Esophagus squamous epithelium (tissue), 5 donors: Measurements from ENCODE around the gene ZAR1. TPM values are rescaled to one million over a fixed set of nuclear protein-coding genes. Genes with fewer than 3 reads are reported as not detected.

Source experiments
- DNase-seq: peaks from one replicate; lab custom pipeline; 2025; lab: John Stamatoyannopoulos, UW
- H3K27ac ChIP-seq, 4 donors: fragments of 200-600 bp; sonication (generic); one replicate each; pipeline ENCODE4 v1.5.1; 2016 to 2019; ENCODE audit warnings: mild to moderate bottlenecking in 1 of 4
- H3K27me3 ChIP-seq, 4 donors: fragments of 200-600 bp; sonication (generic); 1 replicate in 3 of 4; 2 replicates in 1 of 4; pipeline versions ENCODE4 v1.5.1 to v1.6.0; 2017 to 2021; ENCODE audit warnings: antibody characterized with exemption in 1 of 4
- H3K36me3 ChIP-seq, 3 donors: fragments of 200-600 bp; sonication (generic); one replicate each; pipeline ENCODE4 v1.5.1; 2016 to 2019
- H3K4me1 ChIP-seq, 3 donors: fragments of 200-600 bp; sonication (generic); one replicate each; pipeline ENCODE4 v1.5.1; 2017 to 2019
- H3K4me3 ChIP-seq, 4 donors: fragments of 200-600 bp; sonication (generic); 1 replicate in 3 of 4; 2 replicates in 1 of 4; pipeline ENCODE4 v1.5.1; 2016 to 2019; ENCODE audit warnings: mild to moderate bottlenecking in 2 of 4, moderate library complexity in 1 of 4
- H3K9me3 ChIP-seq, 3 donors: fragments of 200-600 bp; sonication (generic); one replicate each; pipeline ENCODE4 v1.5.1; 2016 to 2019
- CTCF ChIP-seq, 6 experiments: fragments of 450-650 bp in 4 of 6; fragments of 200-600 bp in 2 of 6; sonication (generic) in 2 of 6; IDR thresholded peaks; one replicate each; pipeline ENCODE4 v1.5.1; 2016 to 2019; ENCODE audit warnings: antibody characterized with exemption in 6 of 6, mild to moderate bottlenecking in 4 of 6, moderate library complexity in 4 of 6
- POLR2A ChIP-seq, 4 donors: fragments of 450-650 bp; IDR thresholded peaks; one replicate each; pipeline ENCODE4 v1.6.1; 2017; ENCODE audit warnings: antibody characterized with exemption in 4 of 4, mild to moderate bottlenecking in 4 of 4, moderate library complexity in 3 of 4
- WGBS, 2 donors: methylation state at CpG; one replicate each; pipeline ENCODE4 v1.1.5; 2018; 5-methylcytosine and 5-hydroxymethylcytosine counted together
- intact Hi-C: fragments of 100-400 bp; cut with DNase I; formaldehyde crosslinking; loops from one replicate; pipeline ENCODE4 v1.15.0; 2022
- total RNA-seq, 4 donors: library from RNA; depleted of rRNA; stranded (reverse); fragments of >200 nt; gene quantifications; one replicate each; pipeline ENCODE4 v1.1.0, GENCODE V29; 2016
- donor health status: DM: yes; HTN: yes; CAD: no.

The ZAR1 gene
- total RNA-seq, 4 donors from 2014 or later: not detected

GRCh38 chr4:48493452-48494100, 3.5 kb downstream of the ZAR1 start:
- Histone ChIP-seq H3K27me3 (peaks cover 0 to 40% (median 4%) of the 10 kb centered on the region in 4 donors), H3K4me3 (no peak overlapping the region), H3K36me3 (peaks cover 0 to 8% (median 0%) of the 10 kb centered on the region in 3 donors), H3K4me1 (peaks cover 0 to 17% (median 12%) of the 10 kb centered on the region in 3 donors), H3K9me3 (no peaks in the 10 kb centered on the region), H3K27ac (no peak overlapping the region)
- intact Hi-C loops: no loop called here
- DNase-seq: no peak
- WGBS, 2 donors: 73 to 74% methylated on average over 4 of the region's 4 CpGs
- TF ChIP-seq POLR2A (IDR thresholded peaks at IDR 0.05): no peak
- no peak for TF ChIP-seq CTCF (IDR thresholded peaks at IDR 0.05)

GRCh38 chr4:48495941-48496340, 5.9 kb downstream of the ZAR1 start:
- DNase-seq: no peak
- Histone ChIP-seq H3K27me3 (peaks cover 0 to 16% (median under 1%) of the 10 kb centered on the region in 4 donors), H3K4me1 (peaks cover 0 to 3% (median under 1%) of the 10 kb centered on the region in 3 donors), H3K4me3 (no peak overlapping the region), H3K36me3 (peaks cover 0 to 32% (median 0%) of the 10 kb centered on the region in 3 donors), H3K27ac (no peak overlapping the region), H3K9me3 (no peaks in the 10 kb centered on the region)
- TF ChIP-seq POLR2A (IDR thresholded peaks at IDR 0.05) (no peak), CTCF (IDR thresholded peaks at IDR 0.05) (no peak)
- intact Hi-C loops: no loop called here
- WGBS, 2 donors: 92 to 97% methylated on average over 2 of the region's 2 CpGs

GRCh38 chr4:48498895-48499294, 8.8 kb downstream of the ZAR1 start:
- H3K4me3 ChIP-seq: no peak overlapping the region
- intact Hi-C loops: no loop called here
- no peak overlapping the region for H3K27ac ChIP-seq
- H3K4me1 ChIP-seq: no peaks in the 10 kb centered on the region
- no peak for DNase-seq
- no peak for TF ChIP-seq POLR2A (IDR thresholded peaks at IDR 0.05)
- TF ChIP-seq CTCF (IDR thresholded peaks at IDR 0.05): no peak
- peaks cover 0 to 56% (median 0%) of the 10 kb centered on the region in 3 donors for H3K36me3 ChIP-seq
- WGBS, 2 donors: 92 to 95% methylated on average over 4 of the region's 4 CpGs
- no peaks in the 10 kb centered on the region for H3K27me3 ChIP-seq
- H3K9me3 ChIP-seq: no peaks in the 10 kb centered on the region

GRCh38 chr4:48499551-48500066, 9.6 kb downstream of the ZAR1 start:
- Histone ChIP-seq H3K9me3 (no peaks in the 10 kb centered on the region), H3K27me3 (no peaks in the 10 kb centered on the region), H3K36me3 (peaks cover 0 to 63% (median 0%) of the 10 kb centered on the region in 3 donors), H3K4me3 (no peak overlapping the region), H3K4me1 (no peaks in the 10 kb centered on the region), H3K27ac (no peak overlapping the region)
- TF ChIP-seq CTCF (IDR thresholded peaks at IDR 0.05): no peak
- TF ChIP-seq POLR2A (IDR thresholded peaks at IDR 0.05): no peak
- 79 to 83% methylated on average over 3 of the region's 3 CpGs for whole genome bisulfite sequencing, 2 donors
- intact Hi-C loops: no loop called here
- DNase-seq: no peak

- TF ChIP-seq POLR2A (IDR thresholded peaks at IDR 0.05): no peak
- no peak for TF ChIP-seq CTCF (IDR thresholded peaks at IDR 0.05)
- intact Hi-C loops: no loop called here
- 64 to 65% methylated on average over 4 of the region's 4 CpGs for WGBS, 2 donors
- no peak for DNase-seq
- Histone ChIP-seq H3K9me3 (no peaks in the 10 kb centered on the region), H3K36me3 (peaks cover 0 to 93% (median 0%) of the 10 kb centered on the region in 3 donors), H3K27me3 (no peaks in the 10 kb centered on the region), H3K27ac (no peak overlapping the region), H3K4me3 (no peak overlapping the region), H3K4me1 (no peaks in the 10 kb centered on the region)
Observed at GRCh38 chr4:48503233-48504025, 13.4 kb downstream of the ZAR1 start.
